KMS-11 (cell line): Measurements from ENCODE around the gene STAG2.

Experiments
- H2AFZ ChIP-seq: fragments of 200-600 bp; sonication (generic); 2 replicates; pipeline ENCODE4 v1.6.1; 2016; ENCODE audit warnings: antibody characterized with exemption, mixed run types, low read depth
- H3K27ac ChIP-seq: fragments of 200-600 bp; sonication (generic); 2 replicates; pipeline ENCODE4 v1.6.1; 2016; ENCODE audit warnings: mild to moderate bottlenecking, mixed run types
- H3K27me3 ChIP-seq: fragments of 200-600 bp; sonication (generic); 2 replicates; pipeline ENCODE4 v1.6.1; 2017; ENCODE audit warnings: mild to moderate bottlenecking, low read depth, mixed run types, moderate library complexity; ENCODE audit not compliant: insufficient read depth
- H3K36me3 ChIP-seq: fragments of 200-600 bp; sonication (generic); 2 replicates; pipeline ENCODE4 v1.6.1; 2017; ENCODE audit warnings: mild to moderate bottlenecking, mixed run types; ENCODE audit not compliant: insufficient read depth
- H3K4me1 ChIP-seq: fragments of 200-600 bp; sonication (generic); 2 replicates; pipeline ENCODE4 v1.6.1; 2016; ENCODE audit warnings: mild to moderate bottlenecking, low read depth, mixed run types; ENCODE audit not compliant: poor library complexity, severe bottlenecking
- H3K4me2 ChIP-seq: fragments of 200-600 bp; sonication (generic); 2 replicates; pipeline ENCODE4 v1.7.0; 2016; ENCODE audit warnings: mild to moderate bottlenecking, mixed run types
- H3K4me3 ChIP-seq: fragments of 200-600 bp; sonication (generic); IDR thresholded peaks from 2 replicates; pipeline ENCODE4 v1.6.1; 2017; ENCODE audit warnings: low read depth, low read length, mixed read lengths; ENCODE audit not compliant: insufficient read depth
- H3K79me2 ChIP-seq: fragments of 200-600 bp; sonication (generic); 2 replicates; pipeline ENCODE4 v1.6.1; 2016; ENCODE audit warnings: low read depth, mixed run types; ENCODE audit not compliant: insufficient read depth
- H3K9ac ChIP-seq: fragments of 200-600 bp; sonication (generic); 2 replicates; pipeline ENCODE4 v1.6.1; 2016; ENCODE audit warnings: mild to moderate bottlenecking, mixed run types
- H4K20me1 ChIP-seq: fragments of 200-600 bp; sonication (generic); 2 replicates; pipeline ENCODE4 v1.6.1; 2016; ENCODE audit warnings: mild to moderate bottlenecking, mixed run types; ENCODE audit not compliant: insufficient read depth
- TF ChIP-seq, protein P1 (sequence below): fragments of 200-600 bp; sonication (generic); conservative IDR thresholded peaks from 2 replicates; pipeline ENCODE4 v1.6.1; 2017; ENCODE audit warnings: low read depth, mild to moderate bottlenecking, antibody characterized with exemption, low read length, moderate library complexity, mixed read lengths

STAG2 gene

DNA sequence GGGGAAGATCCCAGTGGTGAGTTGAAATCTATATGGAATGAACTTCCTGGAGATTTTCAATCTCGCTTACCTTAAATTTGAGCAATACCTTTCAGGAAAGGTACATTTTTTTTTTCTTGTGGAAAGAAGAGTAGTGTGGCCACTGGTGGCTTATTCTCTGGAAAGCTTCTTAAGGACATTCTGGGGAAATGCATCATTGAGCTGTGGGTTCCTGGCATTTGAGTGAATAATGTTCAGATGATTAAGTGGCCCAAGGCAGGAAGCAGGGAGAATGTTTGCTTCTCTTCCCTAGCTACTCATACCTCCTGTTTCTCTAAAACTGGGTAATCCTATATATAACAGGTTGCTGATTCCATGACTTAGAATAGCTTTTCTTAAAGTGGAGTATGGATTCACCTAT lies 31.8 kb downstream of the STAG2 start:
- no peak overlapping the region for H3K4me2 ChIP-seq
- TF ChIP-seq, protein P1, sequence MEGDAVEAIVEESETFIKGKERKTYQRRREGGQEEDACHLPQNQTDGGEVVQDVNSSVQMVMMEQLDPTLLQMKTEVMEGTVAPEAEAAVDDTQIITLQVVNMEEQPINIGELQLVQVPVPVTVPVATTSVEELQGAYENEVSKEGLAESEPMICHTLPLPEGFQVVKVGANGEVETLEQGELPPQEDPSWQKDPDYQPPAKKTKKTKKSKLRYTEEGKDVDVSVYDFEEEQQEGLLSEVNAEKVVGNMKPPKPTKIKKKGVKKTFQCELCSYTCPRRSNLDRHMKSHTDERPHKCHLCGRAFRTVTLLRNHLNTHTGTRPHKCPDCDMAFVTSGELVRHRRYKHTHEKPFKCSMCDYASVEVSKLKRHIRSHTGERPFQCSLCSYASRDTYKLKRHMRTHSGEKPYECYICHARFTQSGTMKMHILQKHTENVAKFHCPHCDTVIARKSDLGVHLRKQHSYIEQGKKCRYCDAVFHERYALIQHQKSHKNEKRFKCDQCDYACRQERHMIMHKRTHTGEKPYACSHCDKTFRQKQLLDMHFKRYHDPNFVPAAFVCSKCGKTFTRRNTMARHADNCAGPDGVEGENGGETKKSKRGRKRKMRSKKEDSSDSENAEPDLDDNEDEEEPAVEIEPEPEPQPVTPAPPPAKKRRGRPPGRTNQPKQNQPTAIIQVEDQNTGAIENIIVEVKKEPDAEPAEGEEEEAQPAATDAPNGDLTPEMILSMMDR = no peak
- no peaks in the 10 kb centered on the region for H3K36me3 ChIP-seq
- H3K4me3 ChIP-seq = no peak overlapping the region
- H3K4me1 ChIP-seq = peaks cover 46% of the 10 kb centered on the region
- no peak overlapping the region for H3K27ac ChIP-seq
- no peaks in the 10 kb centered on the region for H3K27me3 ChIP-seq
- H4K20me1 ChIP-seq = peaks cover 20% of the 10 kb centered on the region
- H3K79me2 ChIP-seq = peaks cover 97% of the 10 kb centered on the region
- H3K9ac ChIP-seq = no peak overlapping the region
- no peak overlapping the region for H2AFZ ChIP-seq

DNA sequence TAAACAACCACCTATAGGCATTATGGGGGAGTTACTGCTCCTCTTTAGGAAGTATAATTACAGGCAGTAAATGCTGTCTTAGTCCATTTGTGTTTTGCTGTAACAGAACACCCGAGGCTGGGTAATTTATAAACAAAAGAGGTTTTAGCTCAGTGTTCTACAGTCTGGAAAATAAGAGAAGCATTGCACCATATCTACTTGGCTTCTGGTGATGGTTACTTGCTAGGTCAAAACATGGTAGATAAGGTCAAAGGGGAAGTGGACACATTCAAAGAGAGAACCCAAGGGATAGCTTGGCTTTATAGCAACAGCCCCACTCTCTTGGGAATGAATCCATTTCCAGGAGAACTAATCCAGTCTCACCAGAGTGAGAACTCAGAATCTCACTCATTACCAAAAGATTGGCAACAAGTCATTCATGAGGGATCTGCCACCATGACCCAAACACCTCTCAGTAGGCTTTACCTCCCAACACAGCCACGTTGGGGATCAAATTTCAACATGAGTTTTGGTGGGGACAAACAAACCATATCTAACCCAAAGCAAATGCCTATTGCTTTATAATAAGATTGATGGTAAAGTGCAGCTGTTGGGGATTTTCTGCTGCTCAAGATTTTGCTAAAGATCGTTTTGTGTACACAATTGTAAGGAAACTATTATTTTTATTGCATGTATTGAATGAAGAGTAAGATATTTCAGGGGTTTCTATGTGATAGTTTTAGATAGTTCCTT lies 32.6 kb downstream of the STAG2 start:
- Histone ChIP-seq H3K4me3 (no peak overlapping the region), H4K20me1 (peaks cover 15% of the 10 kb centered on the region; the same call in 1 of the 2 replicates), H3K27me3 (no peaks in the 10 kb centered on the region), H3K4me2 (no peak overlapping the region), H3K9ac (no peak overlapping the region), H3K27ac (no peak overlapping the region), H3K79me2 (peaks cover 96% of the 10 kb centered on the region), H3K36me3 (no peaks in the 10 kb centered on the region), H3K4me1 (peaks cover 39% of the 10 kb centered on the region), H2AFZ (no peak overlapping the region)
- TF ChIP-seq, protein P1 = no peak

DNA sequence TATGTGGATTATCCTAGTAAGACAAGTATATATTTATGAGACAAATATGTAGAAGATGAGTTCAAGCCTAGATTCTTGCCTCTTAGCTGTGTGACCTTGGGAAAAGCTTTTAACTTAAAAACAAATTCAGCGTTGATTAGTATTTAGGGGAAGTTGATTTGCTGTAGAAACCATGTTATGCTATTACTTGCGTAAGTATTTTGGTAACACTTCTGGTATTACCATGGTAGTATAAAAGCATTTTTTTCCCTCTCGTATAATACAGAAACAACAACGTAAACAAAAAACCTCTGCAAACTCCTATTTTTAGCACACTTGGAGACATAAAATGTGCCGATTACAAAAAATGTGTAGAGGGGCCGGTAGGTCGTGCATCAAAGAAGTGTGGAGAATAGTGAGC lies 33.2 kb downstream of the STAG2 start:
- Histone ChIP-seq H3K27ac (no peak overlapping the region), H3K9ac (no peak overlapping the region)

DNA sequence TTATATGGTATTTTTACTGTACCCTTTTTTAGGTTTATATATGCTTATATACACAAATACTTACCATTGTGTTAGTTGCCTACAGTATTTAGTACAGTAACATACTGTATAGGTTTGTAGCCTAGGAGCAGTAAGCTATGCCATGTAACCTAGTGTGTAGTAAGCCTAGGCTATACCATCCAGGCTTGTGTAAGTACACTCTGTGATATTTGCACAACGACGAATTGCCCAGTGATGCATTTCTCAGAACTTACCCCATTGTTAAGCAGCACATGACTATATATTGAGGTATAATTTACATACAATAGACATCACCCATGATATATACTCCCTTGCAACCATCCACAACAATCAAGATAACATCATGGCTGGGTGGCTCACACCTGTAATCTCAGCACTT lies 40.1 kb downstream of the STAG2 start:
- Histone ChIP-seq H3K27ac (no peak overlapping the region), H3K4me3 (no peak overlapping the region), H3K36me3 (no peaks in the 10 kb centered on the region), H2AFZ (no peak overlapping the region), H3K9ac (no peak overlapping the region), H3K4me1 (no peaks in the 10 kb centered on the region), H3K4me2 (no peak overlapping the region), H3K27me3 (no peaks in the 10 kb centered on the region), H3K79me2 (peaks cover 93% of the 10 kb centered on the region), H4K20me1 (peaks cover 19% of the 10 kb centered on the region)
- TF ChIP-seq, protein P1 = no peak

More for the DNA sequence above, 33.2 kb downstream of the STAG2 start:
- Histone ChIP-seq H3K79me2 (peaks cover 98% of the 10 kb centered on the region), H4K20me1 (peaks cover 15% of the 10 kb centered on the region; the same call in 1 of the 2 replicates), H3K27me3 (no peaks in the 10 kb centered on the region), H2AFZ (no peak overlapping the region), H3K4me1 (peaks cover 36% of the 10 kb centered on the region), H3K36me3 (no peaks in the 10 kb centered on the region), H3K4me2 (no peak overlapping the region), H3K4me3 (no peak overlapping the region)
- TF ChIP-seq, protein P1 = no peak
